PFSK-1 (cell line): ENCODE results near the gene UBE2D1.

Experiments used
- FOXP2 ChIP-seq: optimal IDR thresholded peaks from 2 replicates; pipeline ENCODE3; 2011; ENCODE audit warnings: borderline replicate concordance, control low read depth, inconsistent platforms; ENCODE audit not compliant: insufficient read depth; ENCODE audit errors: extremely low read length, extremely low read depth
- POLR2AphosphoS5 ChIP-seq: IDR thresholded peaks from 2 replicates; pipeline ENCODE4 v1.6.1; 2012; ENCODE audit warnings: low read depth, mild to moderate bottlenecking, control low read depth, low read length, moderate library complexity
- REST ChIP-seq, 2 experiments: IDR thresholded peaks; 2 replicates each; pipeline versions ENCODE4 v1.6.1 to v1.8.0; 2011 to 2012; ENCODE audit warnings: low read depth in 2 of 2, low read length in 2 of 2, control low read depth in 1 of 2, inconsistent platforms in 1 of 2, mild to moderate bottlenecking in 1 of 2, moderate library complexity in 1 of 2; ENCODE audit not compliant: insufficient read depth in 1 of 2
- SIN3A ChIP-seq: IDR thresholded peaks from 2 replicates; pipeline ENCODE4 v1.6.1; 2012; ENCODE audit warnings: mild to moderate bottlenecking, low read length, moderate library complexity, borderline replicate concordance; ENCODE audit not compliant: insufficient read depth
- TAF1 ChIP-seq: IDR thresholded peaks from 2 replicates; pipeline ENCODE4 v1.6.1; 2012; ENCODE audit warnings: low read length, control low read depth, borderline replicate concordance; ENCODE audit not compliant: insufficient read depth

UBE2D1 gene

GRCh38 chr10:58400609-58401008 is 65.8 kb downstream of the UBE2D1 start:
- TF ChIP-seq FOXP2, result no peak
- no peak for TF ChIP-seq SIN3A
- TF ChIP-seq REST (IDR thresholded peaks at IDR 0.05; ENCODE audit: insufficient read depth in 1 of 2, low read depth in 2 of 2, low read length in 2 of 2), result no peak
- no peak for TF ChIP-seq POLR2AphosphoS5
- TF ChIP-seq TAF1, result no peak

GRCh38 chr10:58404001-58404400 is 69.2 kb downstream of the UBE2D1 start:
- TF ChIP-seq POLR2AphosphoS5, result no peak

GRCh38 chr10:58409956-58410610 is 75.3 kb downstream of the UBE2D1 start:
- no peak for TF ChIP-seq REST (IDR thresholded peaks at IDR 0.05; ENCODE audit: insufficient read depth in 1 of 2, low read depth in 2 of 2, low read length in 2 of 2)
- no peak for TF ChIP-seq POLR2AphosphoS5
- no peak for TF ChIP-seq SIN3A
- TF ChIP-seq FOXP2, result no peak
- no peak for TF ChIP-seq TAF1

- TF ChIP-seq TAF1 (no peak), REST (IDR thresholded peaks at IDR 0.05; ENCODE audit: insufficient read depth in 1 of 2, low read depth in 2 of 2, low read length in 2 of 2) (no peak), FOXP2 (no peak), POLR2AphosphoS5 (no peak), SIN3A (no peak)
These were observed 77.7 kb downstream of the UBE2D1 start for GRCh38 chr10:58412502-58412961.

- TF ChIP-seq FOXP2 (no peak), REST (IDR thresholded peaks at IDR 0.05; ENCODE audit: insufficient read depth in 1 of 2, low read depth in 2 of 2, low read length in 2 of 2) (no peak), SIN3A (no peak), TAF1 (no peak), POLR2AphosphoS5 (no peak)
These were observed 79.7 kb downstream of the UBE2D1 start for GRCh38 chr10:58414270-58415041.
